ENCODE measurements around the gene PDLIM1.

DNA sequence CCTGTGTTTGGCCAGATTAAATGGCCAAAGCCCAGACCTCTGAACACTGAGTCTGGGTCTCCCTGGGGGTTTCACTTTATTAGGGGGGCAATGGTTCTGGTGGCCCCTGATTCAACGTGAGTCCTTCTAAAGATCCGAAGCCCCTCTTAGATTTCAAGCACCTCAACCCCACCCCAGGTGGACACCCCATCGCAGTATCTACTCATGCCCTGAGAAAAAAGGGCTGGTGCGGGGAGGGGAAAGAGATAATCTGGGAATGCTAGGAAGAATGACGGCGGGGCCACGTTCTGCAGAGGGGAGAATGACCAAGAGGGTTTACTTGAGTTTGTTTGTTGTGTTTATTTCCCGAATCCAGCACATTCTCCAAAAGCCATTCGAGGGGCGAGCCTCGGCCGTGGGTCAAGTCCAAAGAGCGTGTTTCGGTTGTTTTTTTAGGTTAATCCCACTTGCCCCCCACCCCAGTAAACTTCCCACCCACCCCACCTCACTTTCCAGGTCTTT lies 832 bp downstream of the PDLIM1 start:
- TF ChIP-seq POLR2A (IDR thresholded peaks at IDR 0.05) (no peak), POLR2AphosphoS5 (IDR thresholded peaks at IDR 0.05) (no peak), EP300 (IDR thresholded peaks at IDR 0.05) (no peak)
- TF ChIP-seq, protein P1, sequence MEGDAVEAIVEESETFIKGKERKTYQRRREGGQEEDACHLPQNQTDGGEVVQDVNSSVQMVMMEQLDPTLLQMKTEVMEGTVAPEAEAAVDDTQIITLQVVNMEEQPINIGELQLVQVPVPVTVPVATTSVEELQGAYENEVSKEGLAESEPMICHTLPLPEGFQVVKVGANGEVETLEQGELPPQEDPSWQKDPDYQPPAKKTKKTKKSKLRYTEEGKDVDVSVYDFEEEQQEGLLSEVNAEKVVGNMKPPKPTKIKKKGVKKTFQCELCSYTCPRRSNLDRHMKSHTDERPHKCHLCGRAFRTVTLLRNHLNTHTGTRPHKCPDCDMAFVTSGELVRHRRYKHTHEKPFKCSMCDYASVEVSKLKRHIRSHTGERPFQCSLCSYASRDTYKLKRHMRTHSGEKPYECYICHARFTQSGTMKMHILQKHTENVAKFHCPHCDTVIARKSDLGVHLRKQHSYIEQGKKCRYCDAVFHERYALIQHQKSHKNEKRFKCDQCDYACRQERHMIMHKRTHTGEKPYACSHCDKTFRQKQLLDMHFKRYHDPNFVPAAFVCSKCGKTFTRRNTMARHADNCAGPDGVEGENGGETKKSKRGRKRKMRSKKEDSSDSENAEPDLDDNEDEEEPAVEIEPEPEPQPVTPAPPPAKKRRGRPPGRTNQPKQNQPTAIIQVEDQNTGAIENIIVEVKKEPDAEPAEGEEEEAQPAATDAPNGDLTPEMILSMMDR (IDR thresholded peaks at IDR 0.05), result no peak
